MM.1S (cell line): ENCODE data around the gene TMEM117.

ENCODE experiments used
- DNase-seq: peaks from one replicate; pipeline ENCODE4 v3.0.0-alpha.2; 2015
- H2AFZ ChIP-seq: fragments of 300-600 bp; sonication (generic); 2 replicates; pipeline ENCODE4 v1.6.0; 2016; ENCODE audit warnings: antibody characterized with exemption, low read length
- H3F3A ChIP-seq: fragments of 300-600 bp; sonication (generic); 2 replicates; pipeline ENCODE4 v1.6.1; 2016; ENCODE audit warnings: mild to moderate bottlenecking, antibody characterized with exemption, low read length, moderate library complexity, mixed read lengths; ENCODE audit not compliant: insufficient read depth
- H3K27ac ChIP-seq: fragments of 300-600 bp; sonication (generic); 2 replicates; pipeline ENCODE4 v1.5.1; 2016; ENCODE audit warnings: mild to moderate bottlenecking, low read length
- H3K27me3 ChIP-seq: fragments of 300-600 bp; sonication (generic); replicated peaks from 2 replicates; pipeline ENCODE4 v1.6.0; 2016; ENCODE audit warnings: low read length; ENCODE audit not compliant: insufficient read depth
- H3K36me3 ChIP-seq: fragments of 300-600 bp; sonication (generic); replicated peaks from 2 replicates; pipeline ENCODE4 v1.6.1; 2016; ENCODE audit warnings: mild to moderate bottlenecking, low read length, mixed read lengths; ENCODE audit not compliant: insufficient read depth
- H3K4me1 ChIP-seq: fragments of 300-600 bp; sonication (generic); 2 replicates; pipeline ENCODE4 v1.6.1; 2016; ENCODE audit warnings: low read length, mixed read lengths
- H3K4me2 ChIP-seq: fragments of 300-600 bp; sonication (generic); 2 replicates; pipeline ENCODE4 v1.6.0; 2016; ENCODE audit warnings: low read depth, low read length
- H3K4me3 ChIP-seq: fragments of 300-600 bp; sonication (generic); 2 replicates; pipeline ENCODE4 v1.5.1; 2016; ENCODE audit warnings: low read length, mixed read lengths
- H3K79me2 ChIP-seq: fragments of 300-600 bp; sonication (generic); 2 replicates; pipeline ENCODE4 v1.6.1; 2016; ENCODE audit warnings: mixed run types, low read length, mixed read lengths
- H3K9ac ChIP-seq: fragments of 300-600 bp; sonication (generic); 2 replicates; pipeline ENCODE4 v1.6.1; 2016; ENCODE audit warnings: low read length, mixed read lengths
- H3K9me2 ChIP-seq: fragments of 300-600 bp; sonication (generic); replicated peaks from 2 replicates; pipeline ENCODE4 v1.6.1; 2016; ENCODE audit warnings: mild to moderate bottlenecking, low read length, mixed read lengths; ENCODE audit not compliant: insufficient read depth
- H3K9me3 ChIP-seq: fragments of 300-600 bp; sonication (generic); replicated peaks from 2 replicates; pipeline ENCODE4 v1.6.1; 2016; ENCODE audit warnings: mild to moderate bottlenecking, low read length, mixed read lengths; ENCODE audit not compliant: insufficient read depth
- H4K20me1 ChIP-seq: fragments of 300-600 bp; sonication (generic); 2 replicates; pipeline ENCODE4 v1.6.1; 2016; ENCODE audit warnings: mild to moderate bottlenecking, low read length, moderate library complexity, mixed read lengths; ENCODE audit not compliant: insufficient read depth
- EZH2 ChIP-seq: fragments of 300-600 bp; sonication (generic); optimal IDR thresholded peaks from 2 replicates; pipeline ENCODE3; 2017; ENCODE audit warnings: low read depth, mild to moderate bottlenecking, antibody characterized with exemption, low read length, mixed read lengths
- EZH2phosphoT487 ChIP-seq: fragments of 300-600 bp; sonication (generic); IDR thresholded peaks from 2 replicates; pipeline ENCODE4 v1.6.1; 2018; ENCODE audit warnings: antibody characterized with exemption, low read length
- TF ChIP-seq, protein P1 (sequence below): fragments of 300-600 bp; sonication (generic); IDR thresholded peaks from 2 replicates; pipeline ENCODE4 v1.5.1; 2016; ENCODE audit warnings: antibody characterized with exemption, low read length, mixed read lengths

TMEM117 gene

DNA sequence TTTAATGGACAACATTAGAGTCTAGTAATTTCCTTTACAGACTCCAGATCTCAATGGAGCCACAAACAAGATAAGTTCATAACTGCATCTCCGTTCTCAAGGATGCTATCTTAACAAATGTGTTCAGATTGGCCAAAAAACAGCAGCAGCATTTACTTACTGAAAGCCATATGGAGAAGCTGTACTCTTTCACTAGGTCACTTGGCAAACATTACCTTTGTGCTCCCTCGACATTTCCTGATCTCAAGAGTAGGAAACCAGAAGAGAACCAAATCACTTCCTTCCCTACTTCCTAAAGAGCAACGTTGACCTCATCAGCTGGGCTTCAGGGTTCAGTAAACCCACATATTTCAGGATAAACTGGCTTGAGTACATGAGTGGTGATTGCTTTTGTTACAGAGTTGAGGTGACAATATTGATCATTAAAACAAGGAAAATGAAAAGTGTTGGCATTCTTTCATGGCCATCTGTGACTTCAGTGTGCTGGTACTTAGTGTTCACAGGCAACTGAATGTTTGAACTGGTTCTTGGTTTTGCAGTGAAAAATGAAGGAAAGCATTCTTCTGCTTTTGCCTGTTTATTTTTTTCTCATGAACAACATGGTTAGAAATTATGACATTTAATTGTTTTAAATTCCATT is 449.6 kb downstream of the TMEM117 start:
- no peaks in the 10 kb centered on the region for H3K36me3 ChIP-seq

DNA sequence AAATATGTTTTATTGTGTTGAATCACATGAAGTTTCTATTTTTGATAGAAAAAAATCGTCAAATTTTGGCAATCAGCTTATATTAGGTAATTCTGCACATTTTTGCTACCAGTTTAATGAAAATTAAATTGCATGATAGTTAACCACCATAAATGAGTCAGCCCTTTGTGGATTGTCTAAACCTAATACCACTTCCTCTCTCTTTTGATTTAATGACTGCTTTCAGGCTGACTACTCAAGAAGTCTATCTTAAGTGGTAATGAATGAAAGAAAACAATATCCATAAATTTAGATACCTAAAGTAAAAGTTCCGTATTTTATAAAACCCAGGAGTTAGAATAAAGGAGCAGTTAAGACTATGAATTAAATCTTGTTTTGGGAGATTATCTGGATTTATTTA is 450.5 kb downstream of the TMEM117 start:
- Histone ChIP-seq H3K36me3 (no peaks in the 10 kb centered on the region), H3K9me2 (no peaks in the 10 kb centered on the region), H3K9ac (no peak overlapping the region), H3K9me3 (no peaks in the 10 kb centered on the region), H2AFZ (no peak overlapping the region), H3K27ac (no peak overlapping the region), H3F3A (no peaks in the 10 kb centered on the region), H3K27me3 (no peaks in the 10 kb centered on the region), H3K4me2 (no peak overlapping the region), H3K4me1 (no peaks in the 10 kb centered on the region), H4K20me1 (no peaks in the 10 kb centered on the region), H3K79me2 (no peaks in the 10 kb centered on the region), H3K4me3 (no peak overlapping the region)
- DNase-seq: no peak
- TF ChIP-seq EZH2phosphoT487: no peak
- TF ChIP-seq, protein P1, sequence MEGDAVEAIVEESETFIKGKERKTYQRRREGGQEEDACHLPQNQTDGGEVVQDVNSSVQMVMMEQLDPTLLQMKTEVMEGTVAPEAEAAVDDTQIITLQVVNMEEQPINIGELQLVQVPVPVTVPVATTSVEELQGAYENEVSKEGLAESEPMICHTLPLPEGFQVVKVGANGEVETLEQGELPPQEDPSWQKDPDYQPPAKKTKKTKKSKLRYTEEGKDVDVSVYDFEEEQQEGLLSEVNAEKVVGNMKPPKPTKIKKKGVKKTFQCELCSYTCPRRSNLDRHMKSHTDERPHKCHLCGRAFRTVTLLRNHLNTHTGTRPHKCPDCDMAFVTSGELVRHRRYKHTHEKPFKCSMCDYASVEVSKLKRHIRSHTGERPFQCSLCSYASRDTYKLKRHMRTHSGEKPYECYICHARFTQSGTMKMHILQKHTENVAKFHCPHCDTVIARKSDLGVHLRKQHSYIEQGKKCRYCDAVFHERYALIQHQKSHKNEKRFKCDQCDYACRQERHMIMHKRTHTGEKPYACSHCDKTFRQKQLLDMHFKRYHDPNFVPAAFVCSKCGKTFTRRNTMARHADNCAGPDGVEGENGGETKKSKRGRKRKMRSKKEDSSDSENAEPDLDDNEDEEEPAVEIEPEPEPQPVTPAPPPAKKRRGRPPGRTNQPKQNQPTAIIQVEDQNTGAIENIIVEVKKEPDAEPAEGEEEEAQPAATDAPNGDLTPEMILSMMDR: no peak
- TF ChIP-seq EZH2: no peak

More for the DNA sequence above, 449.6 kb downstream of the TMEM117 start:
- no peak for DNase-seq
- TF ChIP-seq, protein P1: no peak
- TF ChIP-seq EZH2: no peak
- no peak for TF ChIP-seq EZH2phosphoT487
- H4K20me1 ChIP-seq: no peaks in the 10 kb centered on the region
- H3K4me3 ChIP-seq: no peak overlapping the region
- H3K79me2 ChIP-seq: no peaks in the 10 kb centered on the region
- H3K27me3 ChIP-seq: no peaks in the 10 kb centered on the region
- H3F3A ChIP-seq: no peaks in the 10 kb centered on the region
- no peaks in the 10 kb centered on the region for H3K9me2 ChIP-seq
- H3K9me3 ChIP-seq: no peaks in the 10 kb centered on the region
- H3K4me1 ChIP-seq: no peaks in the 10 kb centered on the region
- no peak overlapping the region for H3K4me2 ChIP-seq
- no peak overlapping the region for H3K9ac ChIP-seq
- H3K27ac ChIP-seq: no peak overlapping the region
- H2AFZ ChIP-seq: no peak overlapping the region

DNA sequence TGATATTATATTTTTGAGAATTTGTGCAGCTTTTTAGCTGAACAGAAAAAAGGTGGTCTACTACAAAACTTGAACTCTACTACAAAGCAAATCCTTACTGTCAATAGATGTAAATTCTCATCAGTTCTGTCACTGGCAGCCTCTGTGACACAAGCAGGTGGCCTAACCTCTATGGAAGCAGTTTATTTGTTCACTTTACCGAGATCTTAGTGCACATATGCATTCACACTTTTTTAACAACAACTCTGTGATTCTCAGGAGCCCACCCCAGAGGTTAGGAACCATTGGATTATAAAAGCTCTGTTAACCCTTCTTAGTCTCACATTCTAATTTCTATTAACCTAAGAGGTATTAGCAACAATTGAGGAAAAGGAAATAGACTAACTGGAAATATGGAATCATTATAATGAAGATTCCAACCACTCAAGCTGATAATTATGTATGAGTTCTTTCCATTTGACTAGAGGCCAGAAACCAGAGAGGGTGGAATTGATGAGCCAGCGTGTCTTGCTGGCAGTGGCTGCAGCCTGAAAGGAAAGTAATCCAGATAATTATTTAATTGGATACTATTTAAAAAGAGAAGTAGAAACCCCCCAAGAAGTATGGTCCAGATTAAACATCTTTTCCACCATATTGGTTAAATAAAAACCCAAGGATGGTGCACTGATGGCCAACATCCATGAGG is 451.1 kb downstream of the TMEM117 start:
- Histone ChIP-seq H3K27ac (no peak overlapping the region), H3K79me2 (no peaks in the 10 kb centered on the region), H4K20me1 (no peaks in the 10 kb centered on the region), H3K9me2 (no peaks in the 10 kb centered on the region), H3F3A (no peaks in the 10 kb centered on the region), H3K4me1 (no peaks in the 10 kb centered on the region), H3K36me3 (no peaks in the 10 kb centered on the region), H3K27me3 (no peaks in the 10 kb centered on the region), H3K4me3 (no peak overlapping the region), H3K4me2 (no peak overlapping the region), H3K9ac (no peak overlapping the region), H3K9me3 (no peaks in the 10 kb centered on the region), H2AFZ (no peak overlapping the region)
- TF ChIP-seq EZH2phosphoT487: no peak
- TF ChIP-seq EZH2: no peak
- TF ChIP-seq, protein P1: no peak
- DNase-seq: no peak
